ENCODE data around the gene GRM5.

Gene GRM5

DNA sequence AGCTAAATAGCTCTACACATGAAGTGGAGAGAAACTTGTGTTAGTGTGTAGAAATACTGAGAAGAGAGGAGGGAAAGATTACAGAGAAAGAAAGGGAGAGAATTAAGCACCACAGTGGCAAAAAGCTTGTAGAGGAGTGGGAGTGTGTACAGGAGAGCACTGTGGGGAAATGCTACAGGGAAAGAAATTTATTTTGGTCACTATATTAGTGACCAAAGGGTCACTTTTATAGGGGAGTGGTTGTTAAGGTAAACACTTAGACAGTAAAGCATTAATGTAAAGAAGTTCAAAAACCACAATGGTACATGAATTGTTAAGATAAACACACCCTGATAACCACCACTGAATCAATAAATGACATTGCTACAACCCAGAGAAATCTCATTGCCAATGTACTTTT lies 421.1 kb downstream of the GRM5 start:
- Histone ChIP-seq H3K27ac (ENCODE audit: low read depth, low read length, poor library complexity, severe bottlenecking) (no peak overlapping the region), H3K9me2 (ENCODE audit: low read depth, low read length) (no peaks in the 10 kb centered on the region), H3K36me3 (ENCODE audit: insufficient read depth, low read length) (no peaks in the 10 kb centered on the region), H3K27me3 (ENCODE audit: insufficient read depth, low read length) (no peaks in the 10 kb centered on the region), H3K4me2 (ENCODE audit: low read length) (no peak overlapping the region), H3K79me2 (ENCODE audit: insufficient read depth, low read length) (no peaks in the 10 kb centered on the region), H3K4me1 (ENCODE audit: insufficient read depth, low read length, severe bottlenecking) (no peaks in the 10 kb centered on the region), H3K9ac (ENCODE audit: low read length) (no peak overlapping the region), H3K4me3 (ENCODE audit: low read depth, low read length, poor library complexity, severe bottlenecking) (no peak overlapping the region), H4K20me1 (ENCODE audit: insufficient read depth, low read length) (no peaks in the 10 kb centered on the region), H3K9me3 (ENCODE audit: low read length) (no peaks in the 10 kb centered on the region), H3F3A (ENCODE audit: insufficient read depth, low read length) (no peaks in the 10 kb centered on the region), H2AFZ (ENCODE audit: low read length) (no peak overlapping the region)
- no peak for TF ChIP-seq EZH2 (IDR thresholded peaks at IDR 0.05; ENCODE audit: borderline replicate concordance, low read length)
- TF ChIP-seq, protein P1, sequence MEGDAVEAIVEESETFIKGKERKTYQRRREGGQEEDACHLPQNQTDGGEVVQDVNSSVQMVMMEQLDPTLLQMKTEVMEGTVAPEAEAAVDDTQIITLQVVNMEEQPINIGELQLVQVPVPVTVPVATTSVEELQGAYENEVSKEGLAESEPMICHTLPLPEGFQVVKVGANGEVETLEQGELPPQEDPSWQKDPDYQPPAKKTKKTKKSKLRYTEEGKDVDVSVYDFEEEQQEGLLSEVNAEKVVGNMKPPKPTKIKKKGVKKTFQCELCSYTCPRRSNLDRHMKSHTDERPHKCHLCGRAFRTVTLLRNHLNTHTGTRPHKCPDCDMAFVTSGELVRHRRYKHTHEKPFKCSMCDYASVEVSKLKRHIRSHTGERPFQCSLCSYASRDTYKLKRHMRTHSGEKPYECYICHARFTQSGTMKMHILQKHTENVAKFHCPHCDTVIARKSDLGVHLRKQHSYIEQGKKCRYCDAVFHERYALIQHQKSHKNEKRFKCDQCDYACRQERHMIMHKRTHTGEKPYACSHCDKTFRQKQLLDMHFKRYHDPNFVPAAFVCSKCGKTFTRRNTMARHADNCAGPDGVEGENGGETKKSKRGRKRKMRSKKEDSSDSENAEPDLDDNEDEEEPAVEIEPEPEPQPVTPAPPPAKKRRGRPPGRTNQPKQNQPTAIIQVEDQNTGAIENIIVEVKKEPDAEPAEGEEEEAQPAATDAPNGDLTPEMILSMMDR (IDR thresholded peaks at IDR 0.05; ENCODE audit: low read length): no peak

DNA sequence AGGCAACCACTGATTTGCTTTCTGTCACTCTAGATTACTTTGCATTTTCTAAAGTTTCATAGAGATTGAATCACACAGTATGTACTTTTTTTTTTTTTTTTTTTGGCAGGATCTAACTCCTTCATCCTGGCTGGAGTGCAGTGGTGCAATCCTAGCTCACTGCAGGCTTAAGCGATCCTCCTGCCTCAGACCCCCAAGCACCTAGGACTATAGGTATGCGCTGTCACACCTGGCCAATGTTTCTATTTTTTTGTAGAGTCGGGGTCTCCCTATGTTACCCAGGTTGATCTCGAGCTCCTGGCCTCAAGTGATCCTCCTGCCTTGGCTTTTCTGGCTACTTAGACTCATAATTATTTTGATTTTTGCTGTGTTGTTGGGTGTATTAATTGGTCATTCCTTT lies 433.6 kb downstream of the GRM5 start:
- Histone ChIP-seq H3K79me2 (ENCODE audit: insufficient read depth, low read length) (no peaks in the 10 kb centered on the region), H3K9me2 (ENCODE audit: low read depth, low read length) (no peaks in the 10 kb centered on the region), H4K20me1 (ENCODE audit: insufficient read depth, low read length) (no peaks in the 10 kb centered on the region), H2AFZ (ENCODE audit: low read length) (no peak overlapping the region), H3K9me3 (ENCODE audit: low read length) (no peaks in the 10 kb centered on the region), H3K4me1 (ENCODE audit: insufficient read depth, low read length, severe bottlenecking) (no peaks in the 10 kb centered on the region), H3F3A (ENCODE audit: insufficient read depth, low read length) (no peaks in the 10 kb centered on the region), H3K36me3 (ENCODE audit: insufficient read depth, low read length) (no peaks in the 10 kb centered on the region), H3K27ac (ENCODE audit: low read depth, low read length, poor library complexity, severe bottlenecking) (no peak overlapping the region), H3K9ac (ENCODE audit: low read length) (no peak overlapping the region), H3K27me3 (ENCODE audit: insufficient read depth, low read length) (no peaks in the 10 kb centered on the region), H3K4me2 (ENCODE audit: low read length) (no peak overlapping the region), H3K4me3 (ENCODE audit: low read depth, low read length, poor library complexity, severe bottlenecking) (no peak overlapping the region)
- TF ChIP-seq EZH2 (IDR thresholded peaks at IDR 0.05; ENCODE audit: borderline replicate concordance, low read length): no peak
- TF ChIP-seq, protein P1 (IDR thresholded peaks at IDR 0.05; ENCODE audit: low read length): no peak

DNA sequence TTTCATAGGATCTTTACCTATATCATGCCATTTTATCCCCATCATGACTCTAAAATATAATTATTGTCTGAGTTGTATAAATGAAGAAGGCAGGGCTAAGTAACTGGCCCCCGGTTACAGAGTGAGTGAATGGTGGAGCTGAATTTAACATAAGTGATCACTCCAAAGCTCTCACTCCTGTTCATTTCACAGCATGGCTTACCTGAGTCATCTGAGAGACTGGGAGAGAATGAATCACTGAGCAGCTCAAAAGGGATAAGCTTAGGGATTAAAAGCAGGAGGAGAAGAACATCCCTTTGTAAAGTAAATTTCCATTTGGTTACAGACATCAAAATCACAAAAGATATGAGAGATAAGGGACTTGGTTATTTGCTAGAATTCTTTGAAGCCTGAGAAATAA lies 434.3 kb downstream of the GRM5 start:
- no peak overlapping the region for H3K4me2 ChIP-seq (ENCODE audit: low read length)
- H2AFZ ChIP-seq (ENCODE audit: low read length): no peak overlapping the region
- H3K27ac ChIP-seq (ENCODE audit: low read depth, low read length, poor library complexity, severe bottlenecking): no peak overlapping the region
- no peak overlapping the region for H3K4me3 ChIP-seq (ENCODE audit: low read depth, low read length, poor library complexity, severe bottlenecking)
- no peaks in the 10 kb centered on the region for H3K27me3 ChIP-seq (ENCODE audit: insufficient read depth, low read length)
- TF ChIP-seq, protein P1 (IDR thresholded peaks at IDR 0.05; ENCODE audit: low read length): no peak
- no peak for TF ChIP-seq EZH2 (IDR thresholded peaks at IDR 0.05; ENCODE audit: borderline replicate concordance, low read length)
- no peaks in the 10 kb centered on the region for H3K4me1 ChIP-seq (ENCODE audit: insufficient read depth, low read length, severe bottlenecking)
- H3K9me3 ChIP-seq (ENCODE audit: low read length): no peaks in the 10 kb centered on the region
- H3K79me2 ChIP-seq (ENCODE audit: insufficient read depth, low read length): no peaks in the 10 kb centered on the region
- no peak overlapping the region for H3K9ac ChIP-seq (ENCODE audit: low read length)
- no peaks in the 10 kb centered on the region for H3F3A ChIP-seq (ENCODE audit: insufficient read depth, low read length)
- no peaks in the 10 kb centered on the region for H4K20me1 ChIP-seq (ENCODE audit: insufficient read depth, low read length)
- H3K9me2 ChIP-seq (ENCODE audit: low read depth, low read length): no peaks in the 10 kb centered on the region
- H3K36me3 ChIP-seq (ENCODE audit: insufficient read depth, low read length): no peaks in the 10 kb centered on the region
